CD4-positive, alpha-beta T cell treated with Interleukin-6 at 100 ng/mL for 8 hours (primary cell): ENCODE data around the gene MLF2.
"Not testable (repeated sequence)": the region's sequence is repeated elsewhere in the genome, so short reads cannot be mapped to it uniquely, and the experiment has no call there.

Experiments
- DNase-seq: peaks from one replicate; pipeline ENCODE4 v3.0.0-alpha.2; 2020; ENCODE audit warnings: mixed read lengths, low spot score

Gene MLF2

DNA sequence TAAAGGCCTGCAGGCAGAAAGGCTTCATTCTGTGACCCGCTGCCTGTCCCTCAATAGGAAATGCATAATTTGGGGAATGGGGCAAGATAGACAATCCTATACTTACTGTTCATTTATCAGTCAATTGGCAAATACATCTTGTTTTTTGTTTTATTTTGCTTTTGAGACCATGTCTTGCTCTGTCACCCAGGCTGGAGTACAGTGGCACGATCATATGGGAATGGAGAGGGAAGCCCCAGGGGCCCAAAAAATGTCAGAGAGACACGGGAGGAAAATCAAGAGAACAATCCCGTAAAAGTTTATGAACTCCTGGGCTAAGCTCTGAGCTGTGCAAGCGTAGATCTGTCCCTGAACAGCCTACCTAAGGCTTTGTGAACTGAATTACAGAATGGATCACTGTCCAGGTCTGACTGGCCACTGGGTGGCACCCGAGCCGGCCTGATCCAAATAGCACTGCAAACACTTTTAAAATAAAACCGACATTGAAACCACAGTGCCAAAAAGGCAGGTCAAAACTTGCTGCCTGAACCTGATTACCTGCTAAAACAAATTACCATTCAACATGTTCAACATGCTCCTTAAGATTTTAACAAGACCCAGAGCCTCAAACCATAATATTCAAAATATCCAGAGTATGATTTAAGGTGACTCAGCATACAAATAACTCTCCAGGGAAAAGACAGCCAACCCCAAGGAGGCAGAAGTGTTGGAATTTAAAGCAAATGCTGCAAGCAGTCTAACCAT is 17.3 kb downstream of the MLF2 start:
- DNase-seq: peak; percentile 44

- DNase-seq: no peak
Observed at GRCh38 chr12:6734506-6735387, 18.2 kb downstream of the MLF2 start.

DNA sequence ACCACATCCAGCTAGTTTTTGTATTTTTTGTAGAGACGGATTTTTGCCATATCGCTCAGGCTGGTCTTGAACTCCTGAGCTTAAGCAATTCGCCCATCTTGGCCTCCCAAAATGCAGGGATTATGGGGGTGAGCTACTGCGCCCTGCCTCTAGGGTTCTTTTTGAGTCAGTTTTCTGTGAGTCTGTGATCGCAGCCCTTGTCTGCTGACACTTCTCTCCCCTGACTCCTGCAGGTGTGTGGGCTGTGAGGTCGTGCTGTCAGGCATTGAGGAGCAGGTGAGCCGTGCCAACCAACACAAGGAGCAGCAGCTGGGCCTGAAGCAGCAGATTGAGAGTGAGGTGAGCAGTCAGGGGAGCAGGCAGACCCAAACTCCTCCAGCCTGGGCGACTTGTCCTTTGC is 22.8 kb downstream of the MLF2 start:
- DNase-seq: no peak

DNA sequence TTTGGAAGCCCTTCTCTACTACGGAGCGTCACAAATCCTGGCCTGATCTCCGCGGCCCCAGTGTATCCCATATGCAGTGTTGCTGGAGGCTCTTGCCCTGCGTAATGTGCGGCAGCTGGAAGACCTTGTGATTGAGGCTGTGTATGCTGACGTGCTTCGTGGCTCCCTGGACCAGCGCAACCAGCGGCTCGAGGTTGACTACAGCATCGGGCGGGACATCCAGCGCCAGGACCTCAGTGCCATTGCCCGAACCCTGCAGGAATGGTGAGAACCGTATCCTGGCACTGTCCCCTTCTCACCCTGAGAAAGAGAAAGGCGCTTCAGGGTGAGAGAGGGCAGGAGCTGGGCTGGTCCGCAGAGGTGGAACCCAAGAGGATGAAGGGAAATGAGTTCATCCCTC is 23.8 kb downstream of the MLF2 start:
- DNase-seq: no peak

GRCh38 chr12:6725350-6725749 is 27.6 kb downstream of the MLF2 start:
- no peak for DNase-seq

- DNase-seq: no peak
Observed at GRCh38 chr12:6724409-6724797, 28.5 kb downstream of the MLF2 start.

DNA sequence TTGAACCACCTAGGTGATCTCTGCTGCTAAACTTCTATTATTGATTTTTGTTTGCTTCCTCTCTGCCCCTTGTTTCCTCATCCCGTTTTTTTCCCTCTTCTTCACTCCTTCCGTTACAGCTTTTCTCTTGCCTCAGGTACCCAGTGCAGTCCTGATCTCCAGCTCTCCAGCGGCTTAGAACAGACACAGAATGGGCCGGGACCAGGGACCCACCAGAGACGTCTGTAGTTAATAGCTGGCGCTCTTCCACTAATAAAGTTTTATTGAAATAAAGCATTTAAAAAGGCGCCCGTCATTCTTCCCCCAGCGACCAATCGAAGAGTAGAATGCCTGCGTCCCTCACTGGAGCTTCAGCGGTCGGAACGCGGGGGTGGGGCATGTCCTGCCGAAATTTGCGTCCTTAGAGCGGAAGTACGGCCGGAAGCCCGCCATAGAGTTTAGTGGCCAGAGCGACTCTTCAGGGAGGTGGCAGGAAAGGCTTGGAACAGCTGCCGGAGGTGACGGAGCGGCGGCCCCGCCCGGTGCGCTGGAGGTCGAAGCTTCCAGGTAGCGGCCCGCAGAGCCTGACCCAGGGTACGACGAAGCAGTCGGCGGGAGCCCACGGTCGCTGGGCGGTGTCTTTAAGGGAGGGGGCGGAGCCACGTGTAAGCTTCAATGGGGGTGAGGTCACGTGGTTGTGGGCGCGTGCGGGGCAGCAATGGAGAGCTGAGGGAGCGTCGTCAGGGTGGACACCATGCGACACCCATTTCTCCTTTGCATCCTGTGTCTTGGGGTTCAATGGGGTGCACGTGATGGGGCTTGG is 29.1 kb downstream of the MLF2 start, which contains the start of gene COPS7A:
TSS of gene COPS7A (plus strand) at position 440 of the 802 bp plus-strand sequence. CDS start 611 bp downstream, outside the sequence.
- peak; percentile 97 for DNase-seq

GRCh38 chr12:6722863-6723262 is 30.1 kb downstream of the MLF2 start:
- DNase-seq: no peak

GRCh38 chr12:6716874-6717437 is 36.0 kb downstream of the MLF2 start:
- no peak for DNase-seq

- not testable (repeated sequence) for DNase-seq
Observed at GRCh38 chr12:6716031-6716873, 36.7 kb downstream of the MLF2 start.

- no peak for DNase-seq
Observed at GRCh38 chr12:6708960-6709394, 44.0 kb downstream of the MLF2 start.

DNA sequence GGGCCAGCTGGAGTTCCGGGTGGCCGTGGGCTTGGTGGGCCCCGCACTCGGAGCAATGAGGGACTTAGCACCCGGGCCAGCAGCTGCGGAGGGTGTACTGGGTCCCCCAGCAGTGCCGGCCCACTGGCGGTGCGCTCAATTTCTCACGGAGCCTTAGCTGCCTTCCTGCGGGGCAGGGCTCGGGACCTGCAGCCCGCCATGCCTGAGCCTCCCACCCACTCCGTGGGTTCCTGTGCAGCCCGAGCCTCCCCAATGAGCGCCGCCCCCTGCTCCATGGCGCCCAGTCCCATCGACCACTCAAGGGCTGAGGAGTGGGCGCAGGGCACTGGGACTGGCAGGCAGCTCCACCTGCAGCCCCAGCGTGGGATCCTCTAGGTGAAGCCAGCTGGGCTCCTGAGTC is 44.6 kb downstream of the MLF2 start:
- not testable (repeated sequence) for DNase-seq

DNA sequence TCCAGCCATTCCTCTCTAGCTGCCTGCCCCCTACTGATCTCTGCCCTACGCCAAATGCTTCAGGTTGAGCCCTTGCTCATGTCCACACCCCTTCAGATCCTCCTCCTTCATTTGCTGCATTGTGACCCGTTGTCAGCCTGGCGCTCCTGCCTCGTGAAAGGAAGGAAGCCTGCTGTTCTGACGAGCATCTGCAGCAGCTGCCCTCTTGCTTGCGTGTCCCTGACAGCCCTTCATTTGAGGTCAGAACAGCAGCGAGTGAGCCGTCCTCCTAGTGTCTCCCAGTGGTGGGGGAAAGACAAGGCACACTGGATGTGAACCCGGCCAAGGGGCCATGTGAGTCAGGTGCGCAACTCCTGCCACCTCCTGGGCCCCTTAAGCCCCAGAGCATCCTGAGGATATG is 49.3 kb downstream of the MLF2 start:
- DNase-seq: no peak

DNA sequence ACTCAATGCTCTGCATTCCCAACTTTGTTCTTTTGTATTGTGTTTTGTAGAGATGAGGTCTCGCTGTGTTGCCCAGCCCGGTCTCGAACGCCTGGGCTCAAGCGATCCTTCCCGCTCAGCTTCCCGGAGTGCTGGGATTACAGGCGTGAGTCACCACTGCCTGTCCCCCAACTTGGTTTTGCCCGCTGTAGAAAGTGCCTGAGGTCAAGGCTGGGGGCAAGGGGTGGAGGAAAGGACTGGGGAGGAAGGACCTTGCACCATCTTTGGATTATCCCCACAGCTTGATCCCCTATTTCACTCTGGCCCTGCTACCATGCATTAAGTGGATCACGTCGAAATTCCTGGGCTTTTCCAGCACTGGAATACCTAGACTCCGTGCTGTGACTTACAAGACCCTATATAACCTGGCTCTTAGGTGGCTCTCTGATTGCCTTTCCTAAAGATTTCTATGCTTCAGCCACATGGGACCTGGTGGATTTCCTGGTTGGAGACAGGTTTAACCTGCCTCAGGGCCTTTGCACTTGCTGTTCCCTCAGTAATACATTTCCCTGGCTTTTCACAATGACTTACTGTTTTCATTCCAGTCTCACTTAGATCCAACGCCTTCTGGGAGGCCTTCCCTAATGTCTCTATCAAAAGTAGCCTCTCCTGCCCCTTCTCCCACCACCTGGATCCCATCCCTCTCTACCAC is 51.7 kb downstream of the MLF2 start:
- DNase-seq: no peak

DNA sequence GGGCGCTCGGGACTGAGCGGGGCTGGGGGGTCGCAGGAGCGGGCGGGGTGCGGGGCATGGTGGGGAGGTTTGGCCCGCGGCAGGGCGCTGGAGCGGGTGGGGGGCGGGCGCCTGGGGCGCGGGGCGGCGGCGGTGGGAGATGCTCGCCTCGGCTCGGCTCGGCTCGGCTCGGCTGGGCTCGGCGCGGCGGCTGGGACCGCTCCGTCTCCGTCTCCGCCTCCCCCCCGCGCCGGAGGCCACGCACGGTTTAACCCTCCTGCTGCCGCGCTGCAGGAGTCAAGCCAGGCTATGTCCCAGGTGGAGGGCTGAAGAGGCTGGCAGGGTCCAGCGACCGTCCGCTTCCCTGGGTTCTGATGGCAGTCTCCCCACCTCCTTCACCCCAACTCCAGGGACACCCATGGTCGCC is 52.3 kb downstream of the MLF2 start, which contains the start of gene PIANP:
TSS of gene PIANP (minus strand) at position 170 of the 406 bp plus-strand sequence. CDS start 2,754 bp downstream, outside the sequence.
- DNase-seq: peak; percentile 37

GRCh38 chr12:6699989-6700645 is 52.8 kb downstream of the MLF2 start:
- no peak for DNase-seq

- DNase-seq: no peak
Observed at GRCh38 chr12:6699259-6699988, 53.5 kb downstream of the MLF2 start.

DNA sequence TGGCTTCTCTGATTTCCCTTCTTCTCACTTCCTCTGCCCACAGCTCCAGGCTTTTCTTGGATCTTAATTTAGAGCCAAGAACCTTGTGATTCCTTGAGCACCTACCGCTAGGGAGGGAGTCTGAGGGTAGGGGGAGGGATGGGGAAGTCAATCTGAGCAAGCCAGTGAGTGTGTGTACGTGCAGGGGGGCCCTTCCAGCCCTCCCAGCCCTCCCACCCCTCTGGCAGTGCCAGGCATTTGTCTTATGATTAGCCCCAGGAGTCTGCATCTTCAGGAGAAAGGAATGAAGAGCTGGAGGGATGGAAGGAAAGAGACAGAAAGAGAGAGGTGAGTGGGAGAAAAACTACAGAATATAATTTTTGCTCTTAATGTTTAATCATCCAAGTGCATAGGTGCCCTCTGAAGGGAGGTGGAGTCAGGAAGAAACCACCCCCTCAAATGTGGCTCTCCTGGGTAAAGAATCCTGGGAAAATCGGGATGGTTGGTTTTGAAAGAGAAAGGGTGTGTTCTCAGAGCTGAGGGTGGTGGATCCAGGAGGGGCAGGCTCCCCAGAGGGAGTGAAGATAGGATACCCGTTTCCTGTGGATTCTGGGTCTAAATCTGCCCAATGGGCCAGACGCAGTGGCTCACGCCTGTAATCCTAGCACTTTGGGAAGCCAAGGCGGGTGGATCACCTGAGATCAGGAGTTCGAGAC is 54.4 kb downstream of the MLF2 start:
- no peak for DNase-seq
